ENCODE results near the gene STAC2.
"Not testable (repeated sequence)": the region's sequence is repeated elsewhere in the genome, so short reads cannot be mapped to it uniquely, and the experiment has no call there.

The STAC2 gene

GRCh38 chr17:39186481-39187002 lies 39.2 kb downstream of the STAC2 start:
- DNase-seq: no peak

GRCh38 chr17:39183720-39184119 lies 42.0 kb downstream of the STAC2 start:
- no peak for DNase-seq

- DNase-seq: no peak
These were observed 42.7 kb downstream of the STAC2 start for GRCh38 chr17:39183045-39183444.

GRCh38 chr17:39181303-39181702 lies 44.4 kb downstream of the STAC2 start:
- no peak for DNase-seq

GRCh38 chr17:39178536-39178935 lies 47.2 kb downstream of the STAC2 start:
- no peak for DNase-seq

DNA sequence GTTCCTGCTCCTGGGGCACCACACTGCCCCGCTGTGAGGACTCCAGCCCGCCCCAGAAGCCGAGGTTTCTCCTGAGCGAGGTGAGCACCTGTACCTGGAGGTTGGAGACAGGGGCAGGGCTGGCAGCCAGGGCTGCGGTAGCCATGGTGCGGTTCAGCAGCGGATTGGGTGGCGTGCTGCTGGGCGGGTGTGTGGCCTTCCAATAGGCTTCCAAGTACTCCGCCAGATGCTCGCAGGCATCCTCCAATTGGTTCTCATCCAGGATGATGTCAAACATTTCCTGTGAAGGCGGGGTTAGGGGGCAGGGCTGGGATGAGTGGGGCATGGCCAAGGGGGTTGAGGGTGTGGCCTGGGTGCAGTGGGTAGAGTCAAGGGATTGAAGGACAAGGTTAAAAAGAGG lies 48.5 kb downstream of the STAC2 start:
- no peak for DNase-seq

DNA sequence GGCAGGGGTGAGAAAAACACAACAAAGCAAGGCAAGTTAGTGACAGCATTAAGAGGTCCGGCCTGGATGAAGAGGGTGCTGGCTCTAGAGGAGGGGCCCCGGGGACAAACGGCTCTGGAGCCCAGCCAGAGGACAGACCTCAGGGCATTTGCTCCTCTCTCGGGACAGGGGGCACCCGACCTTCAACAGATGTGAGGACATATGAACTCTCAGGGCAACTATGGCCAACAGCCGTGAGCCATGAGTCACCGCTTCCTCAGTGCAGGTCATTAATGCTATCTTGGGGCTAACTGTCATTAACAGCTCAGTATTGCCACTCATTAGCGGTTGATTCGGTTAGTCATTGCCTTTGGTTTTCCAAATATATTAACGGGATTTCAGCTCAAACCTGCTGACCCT lies 50.1 kb downstream of the STAC2 start:
- no peak for DNase-seq

- DNase-seq: peak; percentile 56
These were observed 50.6 kb downstream of the STAC2 start for GRCh38 chr17:39174920-39175694.

DNA sequence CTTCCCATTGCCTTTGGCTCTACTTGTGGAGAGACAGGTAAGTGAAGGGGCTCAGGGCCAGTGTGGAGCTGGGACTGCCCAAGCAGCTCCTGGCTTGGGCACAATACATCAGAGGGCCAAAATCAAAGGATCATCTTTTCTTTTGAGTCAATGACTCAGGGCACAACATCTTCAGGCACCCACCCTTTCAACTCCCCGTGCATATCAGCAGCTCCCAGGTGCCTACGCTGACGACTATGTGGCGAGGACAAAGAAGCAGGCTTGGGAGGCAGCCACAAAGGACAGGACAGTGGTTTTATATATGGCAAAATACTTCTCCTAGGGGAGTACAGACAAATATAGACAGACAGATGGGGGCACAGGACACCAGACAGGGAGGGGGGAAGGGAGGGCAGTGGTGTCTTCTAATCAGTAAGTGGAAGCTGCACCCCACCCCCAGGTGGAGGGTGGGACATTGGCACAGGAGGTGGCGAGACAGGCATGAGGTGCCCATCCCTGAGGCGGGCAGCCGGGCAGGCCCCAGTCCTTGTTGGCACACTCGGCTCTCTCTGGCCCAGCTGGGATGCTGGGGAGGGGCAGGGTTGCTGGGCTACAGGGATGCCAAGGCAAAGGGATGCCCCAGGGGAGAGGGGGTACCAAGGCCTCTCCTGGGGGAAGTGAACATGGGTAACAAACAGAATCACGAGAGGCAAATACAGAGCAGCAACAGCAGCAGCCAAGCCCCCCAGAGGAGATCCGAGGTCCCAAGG lies 52.0 kb downstream of the STAC2 start:
- no peak for DNase-seq

DNA sequence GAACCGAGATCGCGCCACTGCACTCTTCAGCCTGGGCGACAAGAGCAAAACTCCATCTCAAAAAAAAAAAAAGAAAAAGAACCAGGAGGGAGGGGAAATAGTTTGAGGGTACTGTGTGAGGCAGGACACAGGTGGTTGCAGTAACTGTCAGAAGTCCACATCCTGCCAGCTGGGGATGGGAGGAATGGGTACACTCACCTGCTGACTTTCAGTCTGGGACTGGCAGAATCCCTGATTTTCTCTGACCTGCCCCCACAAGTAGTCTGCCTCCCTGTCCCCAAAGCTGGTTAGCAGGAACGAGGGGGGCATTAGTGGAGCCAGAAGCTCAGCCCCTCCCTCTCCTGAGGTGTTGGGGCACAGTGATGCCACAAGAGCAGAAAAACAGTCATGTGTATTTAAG lies 52.7 kb downstream of the STAC2 start:
- no peak for DNase-seq

DNA sequence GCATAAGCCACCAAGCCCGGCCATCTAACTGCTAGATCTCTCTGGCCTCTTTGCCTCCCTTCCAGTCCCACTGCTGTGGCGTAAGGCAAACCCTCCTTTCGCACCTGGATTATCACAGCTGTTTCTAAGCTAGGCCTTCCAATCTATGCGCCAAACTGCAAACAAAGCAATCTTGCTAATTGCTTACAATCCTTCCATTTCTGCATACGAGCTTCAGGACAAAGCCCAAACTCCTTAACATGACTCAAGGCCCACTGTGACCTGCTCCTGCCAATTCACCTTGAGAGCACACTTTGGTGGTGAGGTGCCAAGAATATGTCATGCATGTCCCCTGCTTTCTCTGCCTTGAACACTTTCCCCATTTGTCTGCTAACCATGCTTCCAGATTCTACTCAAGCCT lies 53.8 kb downstream of the STAC2 start:
- DNase-seq: no peak

- DNase-seq: no peak
These were observed 55.2 kb downstream of the STAC2 start for GRCh38 chr17:39170558-39170957.

- no peak for DNase-seq
These were observed 55.6 kb downstream of the STAC2 start for GRCh38 chr17:39170109-39170508.

DNA sequence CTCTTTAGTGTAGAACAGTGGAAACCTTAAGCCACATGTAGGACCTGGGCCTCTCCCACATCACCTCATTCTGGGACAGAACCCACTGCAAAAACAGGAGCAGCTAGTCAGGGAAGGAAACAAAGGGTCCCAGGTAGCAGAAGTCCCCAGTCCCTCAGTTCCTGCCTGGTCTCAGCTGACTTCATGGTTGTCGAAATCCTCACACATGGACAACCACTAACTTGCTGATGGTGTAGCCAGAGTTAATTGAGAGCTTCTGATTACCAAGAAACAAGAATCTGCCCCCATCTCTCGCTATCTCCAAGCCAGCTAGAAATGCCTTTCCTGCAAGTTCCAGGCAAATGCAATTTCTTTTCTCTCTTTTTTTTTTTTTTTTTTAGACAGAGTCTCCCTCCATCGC lies 56.2 kb downstream of the STAC2 start:
- DNase-seq: no peak

DNA sequence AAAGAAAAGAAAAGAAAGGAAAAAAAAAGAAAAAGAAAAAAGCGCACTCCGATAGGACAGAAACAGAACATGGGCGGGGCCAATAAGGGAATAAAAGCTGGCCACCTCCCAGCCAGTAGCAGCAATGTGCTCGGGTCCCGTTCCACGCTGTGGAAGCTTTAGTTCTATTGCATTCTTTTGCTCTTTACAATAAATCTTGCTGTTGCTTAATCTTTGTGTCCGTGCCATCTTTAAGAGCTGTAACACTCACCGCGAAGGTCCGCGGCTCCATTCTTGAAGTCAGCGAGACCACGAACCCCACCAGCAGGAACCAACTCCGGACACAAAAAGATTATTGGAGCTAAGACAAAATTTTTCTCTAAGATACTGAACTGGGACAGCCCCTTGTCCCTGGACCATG lies 56.6 kb downstream of the STAC2 start:
- no peak for DNase-seq

GRCh38 chr17:39168503-39168902 lies 57.2 kb downstream of the STAC2 start:
- DNase-seq: not testable (repeated sequence)

GRCh38 chr17:39167476-39167875 lies 58.3 kb downstream of the STAC2 start:
- DNase-seq: no peak

DNA sequence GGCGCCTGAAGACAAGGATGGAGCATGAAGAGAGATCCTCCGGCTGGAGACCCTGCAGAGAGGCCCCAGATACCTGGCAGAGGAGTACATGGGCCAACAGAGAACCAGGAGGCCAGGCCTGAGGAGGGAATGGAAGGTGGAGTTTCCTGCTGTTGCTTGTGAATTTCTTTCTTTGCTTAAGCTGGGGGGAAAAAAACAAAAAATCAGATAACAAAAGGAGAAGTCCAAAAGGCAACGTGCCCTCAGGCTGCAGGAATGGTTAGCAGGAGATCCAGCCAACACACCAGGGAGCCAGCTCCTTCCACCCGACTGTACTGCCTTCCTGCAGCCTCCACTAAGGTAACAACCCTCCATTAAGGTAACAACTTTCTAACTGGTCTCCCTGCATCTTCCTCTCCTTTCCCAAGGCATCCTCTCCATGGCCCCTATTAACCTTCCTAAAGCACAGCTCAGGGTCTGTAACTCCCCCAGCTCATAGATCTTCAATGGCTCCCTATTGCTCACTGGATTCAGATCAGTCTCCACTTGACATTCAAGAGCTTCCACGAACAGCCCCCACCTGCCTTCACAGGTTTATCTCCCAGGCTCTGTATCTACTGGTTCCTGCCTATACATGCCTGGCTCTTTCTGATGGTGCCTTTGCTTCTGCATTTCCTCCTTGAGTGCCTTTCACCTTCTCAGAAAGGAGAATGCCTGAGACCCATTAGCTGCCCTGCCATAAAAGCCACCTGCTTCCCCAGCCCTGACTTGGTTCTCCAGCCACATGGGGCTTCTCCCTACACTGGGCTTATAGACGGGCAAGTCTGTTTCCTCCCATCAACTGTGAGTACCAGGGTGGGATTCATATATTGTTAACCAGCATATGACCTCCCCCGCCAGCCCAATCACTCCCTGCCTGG lies 59.1 kb downstream of the STAC2 start:
- DNase-seq: no peak

DNA sequence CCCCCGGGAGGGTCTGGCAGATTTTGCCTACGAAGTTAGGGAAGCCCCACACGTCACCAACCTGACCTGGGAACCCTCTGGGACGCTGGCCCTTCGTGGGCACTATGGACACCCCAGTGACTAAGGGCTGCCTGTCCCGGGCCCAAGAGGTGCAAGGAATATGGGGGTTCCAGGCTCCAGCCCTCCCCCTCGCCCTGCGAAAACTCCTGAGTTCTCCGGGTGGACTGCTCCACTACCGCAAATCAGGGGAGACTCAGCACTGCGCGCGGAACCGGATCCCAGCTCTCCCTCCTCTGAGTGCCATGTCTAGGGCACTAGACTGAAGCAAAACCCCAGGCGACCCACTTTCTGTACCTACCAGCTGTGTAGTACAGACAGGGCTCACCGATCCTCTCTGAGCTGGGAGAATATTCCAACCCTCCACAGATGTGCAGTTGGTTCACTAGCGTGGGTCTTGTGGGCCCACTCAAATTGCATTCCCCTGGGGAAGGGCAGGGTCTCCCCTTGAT lies 59.9 kb downstream of the STAC2 start, which contains the start of gene ARL5C:
Gene ARL5C, minus strand, starts transcription at position 321 of the 509 bp plus-strand sequence. CDS start 401 bp downstream, outside the sequence.
- DNase-seq: no peak

GRCh38 chr17:39165178-39165840 lies 60.4 kb downstream of the STAC2 start:
- DNase-seq: no peak

DNA sequence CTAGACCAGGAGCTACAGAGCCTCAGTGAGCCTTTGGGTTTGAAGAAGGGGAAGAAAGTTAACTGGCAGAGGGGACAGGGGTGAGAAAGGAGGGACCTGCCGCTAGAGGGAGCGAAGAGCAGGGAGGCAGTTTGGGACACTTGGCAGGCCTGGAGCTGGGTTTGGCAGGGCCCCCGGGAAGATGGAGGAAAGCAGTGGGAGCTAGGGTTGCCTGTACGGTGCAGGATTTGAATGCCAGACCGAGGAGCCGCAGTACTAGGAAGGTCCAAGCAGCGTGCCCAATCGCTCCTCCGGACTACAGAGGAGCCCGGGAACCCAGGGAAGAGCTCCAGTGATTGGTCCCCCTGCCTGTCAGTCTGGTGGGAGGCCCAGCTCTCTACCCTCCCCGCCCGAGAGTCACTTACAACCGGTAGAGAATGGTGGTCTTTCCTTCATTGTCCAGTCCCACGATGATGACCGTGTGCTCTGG lies 61.0 kb downstream of the STAC2 start:
- DNase-seq: peak; percentile 25

DNA sequence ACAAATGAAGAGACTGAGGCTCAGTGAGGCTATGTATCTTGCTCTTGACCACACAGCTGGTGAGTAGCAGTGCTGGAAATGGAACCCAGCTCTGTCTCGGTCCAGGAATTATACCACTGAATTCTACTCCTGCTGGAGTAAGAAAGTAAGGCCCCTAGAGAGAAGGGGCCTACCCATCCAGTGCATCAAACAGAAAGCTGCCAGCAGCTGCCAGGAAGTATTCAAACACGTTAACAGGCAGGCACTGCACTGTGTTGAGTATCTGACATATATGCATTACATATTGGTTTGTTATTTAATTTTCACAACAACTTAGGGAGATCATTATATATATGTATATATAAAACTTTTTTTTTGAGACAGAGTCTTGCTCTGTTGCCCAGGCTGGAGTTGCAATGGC lies 63.8 kb downstream of the STAC2 start:
- no peak for DNase-seq

All from COR-L47 (cell line).